ENCODE measurements around the gene KCNK5.

- TF ChIP-seq, protein P1, sequence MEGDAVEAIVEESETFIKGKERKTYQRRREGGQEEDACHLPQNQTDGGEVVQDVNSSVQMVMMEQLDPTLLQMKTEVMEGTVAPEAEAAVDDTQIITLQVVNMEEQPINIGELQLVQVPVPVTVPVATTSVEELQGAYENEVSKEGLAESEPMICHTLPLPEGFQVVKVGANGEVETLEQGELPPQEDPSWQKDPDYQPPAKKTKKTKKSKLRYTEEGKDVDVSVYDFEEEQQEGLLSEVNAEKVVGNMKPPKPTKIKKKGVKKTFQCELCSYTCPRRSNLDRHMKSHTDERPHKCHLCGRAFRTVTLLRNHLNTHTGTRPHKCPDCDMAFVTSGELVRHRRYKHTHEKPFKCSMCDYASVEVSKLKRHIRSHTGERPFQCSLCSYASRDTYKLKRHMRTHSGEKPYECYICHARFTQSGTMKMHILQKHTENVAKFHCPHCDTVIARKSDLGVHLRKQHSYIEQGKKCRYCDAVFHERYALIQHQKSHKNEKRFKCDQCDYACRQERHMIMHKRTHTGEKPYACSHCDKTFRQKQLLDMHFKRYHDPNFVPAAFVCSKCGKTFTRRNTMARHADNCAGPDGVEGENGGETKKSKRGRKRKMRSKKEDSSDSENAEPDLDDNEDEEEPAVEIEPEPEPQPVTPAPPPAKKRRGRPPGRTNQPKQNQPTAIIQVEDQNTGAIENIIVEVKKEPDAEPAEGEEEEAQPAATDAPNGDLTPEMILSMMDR (IDR thresholded peaks at IDR 0.05), result no peak
- TF ChIP-seq POLR2A (IDR thresholded peaks at IDR 0.05), result no peak
Observed at GRCh38 chr6:39268171-39268570, 38.9 kb upstream of the KCNK5 start.
